Measurements from ENCODE around the gene WDR45B. TPM values are rescaled to one million over a fixed set of nuclear protein-coding genes. Genes with fewer than 3 reads are reported as not detected.
"Not testable (repeated sequence)": the region's sequence is repeated elsewhere in the genome, so short reads cannot be mapped to it uniquely, and the experiment has no call there.

Gene WDR45B
- total RNA-seq, 4 donors from 2014 or later = 85.1 to 104 (median 89.3) TPM

- Histone ChIP-seq H3K4me3 (no peak overlapping the region), H3K9me3 (no peaks in the 10 kb centered on the region), H3K36me3 (peaks cover 14 to 37% (median 19%) of the 10 kb centered on the region in 3 donors), H3K27me3 (no peaks in the 10 kb centered on the region), H3K27ac (peak overlapping the region; percentile 44 to 98 (median 68)), H3K4me1 (peaks cover 29 to 61% (median 39%) of the 10 kb centered on the region in 3 donors)
- TF ChIP-seq CTCF (IDR thresholded peaks at IDR 0.05) (no peak), POLR2A (IDR thresholded peaks at IDR 0.05) (no peak)
- intact Hi-C loops (cut with DNase I) = loop anchor here (10.0 kb wide), 1 partner anchor 165 kb away; the partner anchor contains the start of gene TBCD
- DNase-seq = no peak
- WGBS, 2 donors = 66 to 83% methylated on average over 6 of the region's 6 CpGs
Observed at GRCh38 chr17:82589851-82590180, 58.4 kb downstream of the WDR45B start.

- intact Hi-C loops (cut with DNase I) = no loop called here
- Histone ChIP-seq H3K36me3 (peaks cover 14 to 50% (median 27%) of the 10 kb centered on the region in 3 donors), H3K27ac (peak overlapping the region in 3 of 4 donors; percentile 39 to 98 (median 89)), H3K9me3 (no peaks in the 10 kb centered on the region), H3K27me3 (no peaks in the 10 kb centered on the region), H3K4me3 (no peak overlapping the region), H3K4me1 (peaks cover 24 to 48% (median 26%) of the 10 kb centered on the region in 3 donors)
- WGBS, 2 donors = 88 to 93% methylated on average over 14 to 15 of the region's 27 CpGs
- TF ChIP-seq POLR2A (IDR thresholded peaks at IDR 0.05) = no peak
- TF ChIP-seq CTCF (IDR thresholded peaks at IDR 0.05) = no peak
- DNase-seq = no peak
Observed at GRCh38 chr17:82588266-82589175, 59.7 kb downstream of the WDR45B start.

- no peak for DNase-seq
- no peak overlapping the region for H3K27ac ChIP-seq
- intact Hi-C loops (cut with DNase I) = no loop called here
- H3K27me3 ChIP-seq = no peaks in the 10 kb centered on the region
- no peak overlapping the region for H3K4me3 ChIP-seq
- WGBS, 2 donors = 74 to 77% methylated on average over 19 to 20 of the region's 47 CpGs
- H3K36me3 ChIP-seq = peaks cover 14 to 61% (median 27%) of the 10 kb centered on the region in 3 donors
- H3K4me1 ChIP-seq = peaks cover 15 to 38% (median 18%) of the 10 kb centered on the region in 3 donors
- H3K9me3 ChIP-seq = no peaks in the 10 kb centered on the region
- TF ChIP-seq POLR2A (IDR thresholded peaks at IDR 0.05) (no peak), CTCF (IDR thresholded peaks at IDR 0.05) (no peak)
Observed at GRCh38 chr17:82587234-82588086, 60.8 kb downstream of the WDR45B start.

GRCh38 chr17:82586576-82587233, 61.5 kb downstream of the WDR45B start:
- Histone ChIP-seq H3K36me3 (peaks cover 14 to 68% (median 27%) of the 10 kb centered on the region in 3 donors), H3K4me3 (no peak overlapping the region), H3K27ac (no peak overlapping the region), H3K9me3 (no peaks in the 10 kb centered on the region), H3K4me1 (peaks cover 9 to 35% (median 11%) of the 10 kb centered on the region in 3 donors), H3K27me3 (no peaks in the 10 kb centered on the region)
- no peak for DNase-seq
- intact Hi-C loops (cut with DNase I) = no loop called here
- TF ChIP-seq POLR2A (IDR thresholded peaks at IDR 0.05) (no peak), CTCF (IDR thresholded peaks at IDR 0.05) (no peak)
- WGBS, 2 donors = 74 to 83% methylated on average over 18 to 20 of the region's 21 CpGs

- H3K9me3 ChIP-seq; H3K4me3 ChIP-seq; H3K27me3 ChIP-seq; DNase-seq; intact Hi-C loops (cut with DNase I): not testable (repeated sequence)
- Histone ChIP-seq H3K36me3 (peaks cover 14 to 69% (median 27%) of the 10 kb centered on the region in 3 donors), H3K27ac (peak overlapping the region in 1 of 4 donors; percentile 20), H3K4me1 (peaks cover 3 to 29% (median 4%) of the 10 kb centered on the region in 3 donors)
- 75 to 94% methylated on average over 4 to 12 of the region's 23 CpGs for WGBS, 2 donors
Observed at GRCh38 chr17:82585935-82586575, 62.2 kb downstream of the WDR45B start.
